HPDE6-E6E7 (cell line): ENCODE measurements around the gene FOXN3.

Source experiments
- DNase-seq: peaks from one replicate; pipeline ENCODE4 v3.0.0; 2011; ENCODE audit warnings: missing footprints; ENCODE audit errors: extremely low spot score

The FOXN3 gene

GRCh38 chr14:89432226-89432625 is 15.2 kb upstream of the FOXN3 start:
- DNase-seq, result no peak

GRCh38 chr14:89430391-89431236 is 13.6 kb upstream of the FOXN3 start:
- no peak for DNase-seq

GRCh38 chr14:89429199-89430181 is 12.5 kb upstream of the FOXN3 start:
- no peak for DNase-seq

- DNase-seq, result no peak
Observed at GRCh38 chr14:89428546-89429198, 11.6 kb upstream of the FOXN3 start.

GRCh38 chr14:89428173-89428523 is 11.1 kb upstream of the FOXN3 start:
- DNase-seq, result no peak

GRCh38 chr14:89427426-89428172 is 10.6 kb upstream of the FOXN3 start:
- no peak for DNase-seq

- no peak for DNase-seq
Observed at GRCh38 chr14:89425931-89426330, 8.9 kb upstream of the FOXN3 start.

GRCh38 chr14:89424241-89424640 is 7.2 kb upstream of the FOXN3 start:
- no peak for DNase-seq

GRCh38 chr14:89422952-89423345 is 5.9 kb upstream of the FOXN3 start:
- no peak for DNase-seq

GRCh38 chr14:89422181-89422951 is 5.3 kb upstream of the FOXN3 start:
- no peak for DNase-seq

GRCh38 chr14:89420502-89420901 is 3.5 kb upstream of the FOXN3 start:
- DNase-seq, result no peak

- no peak for DNase-seq
Observed at GRCh38 chr14:89419973-89420482, 3.0 kb upstream of the FOXN3 start.

GRCh38 chr14:89418976-89419375 is 1.9 kb upstream of the FOXN3 start:
- DNase-seq, result no peak

GRCh38 chr14:89418452-89418851 is 1.4 kb upstream of the FOXN3 start:
- DNase-seq, result no peak

- no peak for DNase-seq
Observed at GRCh38 chr14:89417465-89418225, 612 bp upstream of the FOXN3 start.

- DNase-seq, result peak; percentile 99
Observed at GRCh38 chr14:89416002-89416995, 734 bp downstream of the FOXN3 start.

- DNase-seq, result no peak
Observed at GRCh38 chr14:89415159-89415558, 1.9 kb downstream of the FOXN3 start.

- no peak for DNase-seq
Observed at GRCh38 chr14:89411976-89412375, 5.1 kb downstream of the FOXN3 start.
